ENCODE data around the gene LANCL3.

GRCh38 chrX:37726346-37726745, 154.9 kb downstream of the LANCL3 start:
- TF ChIP-seq CTCF (IDR thresholded peaks at IDR 0.05) (no peak), EP300 (IDR thresholded peaks at IDR 0.05) (no peak), POLR2A (IDR thresholded peaks at IDR 0.05) (no peak), POLR2AphosphoS5 (IDR thresholded peaks at IDR 0.05) (peak; percentile 18)
